Karpas-422 (cell line): ENCODE results near the gene CCNT2. TPM values are rescaled to one million over a fixed set of nuclear protein-coding genes. Genes with fewer than 3 reads are reported as not detected.

ENCODE experiments used
- DNase-seq: peaks from one replicate; pipeline ENCODE4 v3.0.0-alpha.2; 2015
- H2AFZ ChIP-seq: fragments of 200-600 bp; sonication (generic); 2 replicates; pipeline ENCODE4 v1.6.1; 2014; ENCODE audit warnings: antibody characterized with exemption, low read length, mixed read lengths
- H3K27ac ChIP-seq: fragments of 200-600 bp; sonication (generic); 2 replicates; pipeline ENCODE4 v1.5.1; 2014; ENCODE audit warnings: mild to moderate bottlenecking, low read length, moderate library complexity
- H3K27me3 ChIP-seq: fragments of 200-600 bp; sonication (generic); 2 replicates; pipeline ENCODE4 v1.6.1; 2014; ENCODE audit warnings: low read length, mixed read lengths
- H3K36me3 ChIP-seq: fragments of 200-600 bp; sonication (generic); 2 replicates; pipeline ENCODE4 v1.6.1; 2014; ENCODE audit warnings: low read length, mixed read lengths; ENCODE audit not compliant: insufficient read depth
- H3K4me1 ChIP-seq: fragments of 200-600 bp; sonication (generic); 2 replicates; pipeline ENCODE4 v1.6.1; 2014; ENCODE audit warnings: mild to moderate bottlenecking, low read length, mixed read lengths
- H3K4me2 ChIP-seq: fragments of 200-600 bp; sonication (generic); 2 replicates; pipeline ENCODE4 v1.6.1; 2014; ENCODE audit warnings: low read length, low read depth, mild to moderate bottlenecking; ENCODE audit not compliant: poor library complexity, severe bottlenecking
- H3K4me3 ChIP-seq: fragments of 200-600 bp; sonication (generic); 2 replicates; pipeline ENCODE4 v1.5.1; 2014; ENCODE audit warnings: mild to moderate bottlenecking, antibody characterized with exemption, low read length, mixed read lengths
- H3K79me2 ChIP-seq: fragments of 200-600 bp; sonication (generic); 2 replicates; pipeline ENCODE4 v1.6.1; 2014; ENCODE audit warnings: mild to moderate bottlenecking, low read length, mixed read lengths
- H3K9ac ChIP-seq: fragments of 200-600 bp; sonication (generic); 2 replicates; pipeline ENCODE4 v1.6.0; 2014; ENCODE audit warnings: low read length
- H3K9me2 ChIP-seq: fragments of 200-600 bp; sonication (generic), shearing (Covaris generic); replicated peaks from 2 replicates; pipeline ENCODE4 v1.6.0; 2014; ENCODE audit warnings: mild to moderate bottlenecking, low read length, moderate library complexity; ENCODE audit not compliant: insufficient read depth
- H3K9me3 ChIP-seq: fragments of 300-700, 200-600 bp; sonication (generic); 2 replicates; pipeline ENCODE4 v1.6.1; 2014; ENCODE audit warnings: low read length, mixed read lengths
- H4K20me1 ChIP-seq: fragments of 200-600 bp; sonication (generic); 2 replicates; pipeline ENCODE4 v1.6.1; 2014; ENCODE audit warnings: mild to moderate bottlenecking, antibody characterized with exemption, low read length, low read depth; ENCODE audit not compliant: insufficient read depth
- total RNA-seq: library from RNA; depleted of rRNA; stranded (reverse); fragments of >200 nt; shearing (Covaris generic); gene quantifications from 2 replicates; pipeline ENCODE4 v1.2.3, GENCODE V29; 2014; ENCODE audit warnings: low replicate concordance; rRNA removed

The CCNT2 gene
- total RNA-seq, 1 experiment from 2014 or later, result 42.9 TPM

DNA sequence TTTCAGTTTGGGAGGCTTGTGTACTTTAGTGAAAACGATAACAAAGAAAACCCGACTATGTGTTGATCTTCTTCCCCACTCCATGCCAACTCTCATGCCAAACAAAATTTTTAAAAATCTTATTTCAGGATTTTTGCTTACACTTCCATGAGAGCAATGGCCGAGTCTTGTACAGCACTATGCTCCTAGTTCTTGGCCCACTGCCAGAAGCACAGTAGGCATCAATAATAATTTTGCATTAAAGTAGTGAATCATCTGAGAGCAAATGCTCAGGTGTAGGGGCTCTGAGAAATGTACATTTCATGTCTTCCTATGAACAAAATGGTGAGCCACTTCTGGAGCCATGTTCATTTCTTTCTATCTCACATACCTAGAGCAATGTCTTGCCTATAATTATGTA, 66.4 kb downstream of the CCNT2 start:
- H3K4me1 ChIP-seq, result no peaks in the 10 kb centered on the region
- no peak overlapping the region for H3K4me3 ChIP-seq
- no peaks in the 10 kb centered on the region for H4K20me1 ChIP-seq
- H3K36me3 ChIP-seq, result no peaks in the 10 kb centered on the region
- no peak overlapping the region for H3K27ac ChIP-seq
- no peaks in the 10 kb centered on the region for H3K27me3 ChIP-seq
- no peak for DNase-seq
- no peaks in the 10 kb centered on the region for H3K79me2 ChIP-seq
- no peak overlapping the region for H3K4me2 ChIP-seq
- H3K9me3 ChIP-seq, result no peaks in the 10 kb centered on the region
- H3K9me2 ChIP-seq, result no peaks in the 10 kb centered on the region
- H2AFZ ChIP-seq, result no peak overlapping the region
- H3K9ac ChIP-seq, result no peak overlapping the region

DNA sequence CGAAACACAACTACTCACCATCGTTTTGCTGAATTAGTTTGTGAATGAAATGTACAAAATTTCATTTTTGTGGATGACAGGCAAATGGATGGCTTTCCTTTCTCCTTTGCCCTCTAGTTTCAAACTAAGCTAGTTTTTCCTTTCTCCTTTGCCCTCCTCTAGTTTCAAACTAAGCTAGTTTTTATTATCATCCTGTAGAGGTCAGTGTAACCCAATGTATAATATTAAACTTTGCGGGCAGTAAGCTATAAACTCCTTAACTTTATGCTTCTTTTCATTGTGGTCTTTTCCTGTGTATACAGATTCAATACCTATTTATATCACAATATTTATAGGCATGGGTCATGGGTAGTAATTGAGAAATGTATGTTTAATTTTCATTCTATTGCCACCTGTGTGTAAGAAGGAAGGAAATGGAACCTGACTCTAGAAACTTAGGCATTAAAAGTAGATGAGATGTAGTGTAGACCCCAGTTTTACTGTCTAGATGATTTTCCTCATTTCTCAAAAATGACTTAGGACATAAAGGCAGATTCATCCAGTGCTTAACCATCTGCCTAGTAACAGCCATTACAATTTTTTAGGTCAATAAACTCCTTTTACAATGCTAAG, 70.5 kb downstream of the CCNT2 start:
- no peak overlapping the region for H3K9ac ChIP-seq
- no peaks in the 10 kb centered on the region for H3K4me1 ChIP-seq
- H4K20me1 ChIP-seq, result no peaks in the 10 kb centered on the region
- H3K4me2 ChIP-seq, result no peak overlapping the region
- no peaks in the 10 kb centered on the region for H3K79me2 ChIP-seq
- no peaks in the 10 kb centered on the region for H3K9me3 ChIP-seq
- no peaks in the 10 kb centered on the region for H3K27me3 ChIP-seq
- H3K4me3 ChIP-seq, result no peak overlapping the region
- no peak overlapping the region for H2AFZ ChIP-seq
- no peak overlapping the region for H3K27ac ChIP-seq
- no peaks in the 10 kb centered on the region for H3K36me3 ChIP-seq
- peak; percentile 66 for DNase-seq
- H3K9me2 ChIP-seq, result no peaks in the 10 kb centered on the region

GRCh38 chr2:134999521-134999920, 80.9 kb downstream of the CCNT2 start:
- H4K20me1 ChIP-seq, result no peaks in the 10 kb centered on the region
- no peak overlapping the region for H3K27ac ChIP-seq
- H3K9me2 ChIP-seq, result no peaks in the 10 kb centered on the region
- no peak overlapping the region for H2AFZ ChIP-seq
- H3K36me3 ChIP-seq, result no peaks in the 10 kb centered on the region
- peaks cover 2% of the 10 kb centered on the region; the same call in 1 of the 2 replicates for H3K4me1 ChIP-seq
- no peaks in the 10 kb centered on the region for H3K9me3 ChIP-seq
- no peak for DNase-seq
- H3K79me2 ChIP-seq, result no peaks in the 10 kb centered on the region
- H3K4me3 ChIP-seq, result no peak overlapping the region
- no peak overlapping the region for H3K4me2 ChIP-seq
- no peaks in the 10 kb centered on the region for H3K27me3 ChIP-seq
- no peak overlapping the region for H3K9ac ChIP-seq

DNA sequence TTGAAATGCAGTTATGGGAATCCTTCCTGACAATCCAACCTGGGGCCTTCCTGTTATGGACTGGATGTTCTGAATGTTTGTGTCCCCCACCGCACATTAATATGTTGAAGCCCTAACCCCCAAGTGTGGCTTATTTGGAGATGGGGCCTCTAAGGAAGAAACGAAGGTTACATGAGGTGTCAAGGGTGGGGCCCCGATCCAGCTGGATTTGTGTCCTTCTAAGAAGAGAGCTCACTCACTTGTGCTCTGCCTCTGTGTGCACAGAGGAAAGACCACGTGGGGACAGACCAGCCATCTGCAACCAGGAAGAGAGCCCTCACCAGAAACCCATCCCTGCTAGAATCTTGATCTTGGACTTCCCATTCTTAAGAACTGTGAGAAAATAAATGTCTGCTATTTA, 84.2 kb downstream of the CCNT2 start:
- Histone ChIP-seq H3K27ac (no peak overlapping the region), H3K9me2 (no peaks in the 10 kb centered on the region), H3K9me3 (no peaks in the 10 kb centered on the region), H3K4me2 (no peak overlapping the region), H3K4me3 (no peak overlapping the region), H3K79me2 (no peaks in the 10 kb centered on the region), H4K20me1 (no peaks in the 10 kb centered on the region), H2AFZ (no peak overlapping the region), H3K36me3 (no peaks in the 10 kb centered on the region), H3K9ac (no peak overlapping the region), H3K4me1 (peaks cover 2% of the 10 kb centered on the region; the same call in 1 of the 2 replicates), H3K27me3 (no peaks in the 10 kb centered on the region)
- DNase-seq, result no peak

- Histone ChIP-seq H3K4me3 (no peak overlapping the region), H3K9me2 (no peaks in the 10 kb centered on the region), H3K27me3 (no peaks in the 10 kb centered on the region), H3K9me3 (no peaks in the 10 kb centered on the region), H4K20me1 (no peaks in the 10 kb centered on the region), H3K4me2 (no peak overlapping the region), H2AFZ (0 out of 2 replicates have a peak overlapping the region, but pooled peaks have one; percentile 51), H3K27ac (no peak overlapping the region), H3K79me2 (no peaks in the 10 kb centered on the region), H3K36me3 (no peaks in the 10 kb centered on the region), H3K9ac (no peak overlapping the region), H3K4me1 (peaks cover 2% of the 10 kb centered on the region; the same call in 1 of the 2 replicates)
- peak; percentile 88 for DNase-seq
Measured at GRCh38 chr2:135004005-135004746, 85.6 kb downstream of the CCNT2 start.

- Histone ChIP-seq H3K4me2 (no peak overlapping the region), H4K20me1 (no peaks in the 10 kb centered on the region), H3K79me2 (no peaks in the 10 kb centered on the region), H3K9ac (no peak overlapping the region), H3K9me2 (no peaks in the 10 kb centered on the region), H3K27me3 (no peaks in the 10 kb centered on the region), H3K36me3 (no peaks in the 10 kb centered on the region), H2AFZ (no peak overlapping the region), H3K4me3 (no peak overlapping the region), H3K9me3 (no peaks in the 10 kb centered on the region), H3K4me1 (peaks cover 2% of the 10 kb centered on the region; the same call in 1 of the 2 replicates), H3K27ac (no peak overlapping the region)
- no peak for DNase-seq
Measured at GRCh38 chr2:135005753-135006152, 87.1 kb downstream of the CCNT2 start.

Other genes with a start within 250 kb of the CCNT2 start
- 4.7 and 7.3 TPM in 2 replicates for gene TMEM163, start 199.8 kb upstream of the CCNT2 start, total RNA-seq
- not detected in 2 replicates for gene ACMSD, start 80.2 kb upstream of the CCNT2 start, total RNA-seq
- gene MAP3K19, start 128.6 kb downstream of the CCNT2 start, total RNA-seq, result not detected in 2 replicates
- gene RAB3GAP1, start 133.5 kb downstream of the CCNT2 start, total RNA-seq, result 48.2 and 84.6 TPM in 2 replicates